Measurements from ENCODE around the gene POLR1G. TPM values are rescaled to one million over a fixed set of nuclear protein-coding genes. Genes with fewer than 3 reads are reported as not detected.
A peak's percentile ranks its signal among the peaks of the same experiment; 100 is the strongest.

POLR1G gene
- total RNA-seq, 1 experiment from 2014 or later: 43.4 TPM

DNA sequence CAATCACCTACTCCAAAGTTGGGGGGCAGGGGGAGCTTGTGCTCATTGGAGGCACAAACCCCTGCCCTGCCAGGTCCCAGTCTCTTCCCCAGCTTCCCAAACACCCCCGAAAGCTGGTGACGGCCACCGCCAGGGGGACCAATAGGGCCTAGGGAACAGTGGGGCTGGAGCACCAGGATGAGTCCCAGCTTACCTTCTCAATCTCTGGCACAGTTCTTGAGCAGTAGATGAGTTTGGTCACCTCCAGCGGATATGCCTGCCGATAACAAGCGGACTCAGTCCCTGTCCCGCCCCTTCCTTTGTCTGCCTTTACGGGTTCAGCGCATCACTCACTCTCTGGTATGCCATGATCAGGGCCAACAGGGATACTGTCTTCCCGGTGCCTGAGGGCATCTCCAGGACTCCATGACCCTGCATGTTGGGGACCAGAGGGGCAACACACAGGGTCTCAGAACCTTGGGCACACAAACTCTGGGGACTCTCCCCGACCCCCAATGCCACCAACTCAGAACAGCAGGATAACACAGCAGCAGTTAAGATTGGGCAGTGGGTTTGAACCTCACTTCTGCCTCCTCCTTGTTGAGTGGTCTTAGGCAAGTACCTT is 37.6 kb upstream of the POLR1G start:
- H3T11ph ChIP-seq (ENCODE audit: low read length): no peak overlapping the region
- H3K23ac ChIP-seq (ENCODE audit: insufficient read length, low read depth, low read length): no peak overlapping the region
- Mint-ChIP-seq H3K4me1 (peaks cover 7 to 16% of the 10 kb centered on the region in 2 experiments), H3K27me3 (ENCODE audit: low read depth) (no peaks in the 10 kb centered on the region), H3K4me3 (peak overlapping the region; percentile 60 to 79), H3K9me3 (no peaks in the 10 kb centered on the region), H3K36me3 (ENCODE audit: insufficient read depth in 1 of 3, low read depth in 3 of 3) (peaks cover 16 to 29% (median 28%) of the 10 kb centered on the region in 3 experiments; a peak in 6 of 7 replicates), H3K27ac (peak overlapping the region in 2 of 3 experiments; percentile 75 to 81; a peak in 4 of 7 replicates)
- no peak overlapping the region; the same call in 1 of the 2 replicates for H3K14ac ChIP-seq (ENCODE audit: insufficient read depth, low read length)
- no peak overlapping the region for H2BK12ac ChIP-seq (ENCODE audit: insufficient read length, low read depth, low read length)
- H4K8ac ChIP-seq (replicated peaks; ENCODE audit: insufficient read length, low read depth, low read length): no peak overlapping the region
- H3K56ac ChIP-seq (ENCODE audit: insufficient read length, low read depth, low read length): no peak overlapping the region
- H4K5ac ChIP-seq (ENCODE audit: insufficient read length, low read depth, low read length): no peak overlapping the region
- peak; percentile 57 for DNase-seq
- H4K91ac ChIP-seq (ENCODE audit: insufficient read length, low read depth, low read length): no peak overlapping the region
- no peak overlapping the region for H2BK120ac ChIP-seq (ENCODE audit: low read depth, low read length, poor library complexity, severe bottlenecking)
- peak overlapping the region; percentile 6 for H3K4me2 ChIP-seq (ENCODE audit: insufficient read depth, insufficient read length, low read length)
- no peak overlapping the region for H3K27ac ChIP-seq (ENCODE audit: insufficient read length, low read depth, low read length)
- no peaks in the 10 kb centered on the region; the same call in 1 of the 2 replicates for H3K79me2 ChIP-seq (ENCODE audit: insufficient read depth, low read length)
- no peak overlapping the region for H2BK20ac ChIP-seq (ENCODE audit: low read depth, low read length, poor library complexity, severe bottlenecking)
- H3K9ac ChIP-seq (ENCODE audit: extremely low read depth, insufficient read length, low read length): no peak overlapping the region
- H3K4me1 ChIP-seq (ENCODE audit: insufficient read depth, low read length): peaks cover 4% of the 10 kb centered on the region; the same call in 1 of the 2 replicates
- H2BK5ac ChIP-seq (ENCODE audit: insufficient read length, low read length): no peak overlapping the region
- no peak overlapping the region for H3K18ac ChIP-seq (ENCODE audit: insufficient read length, low read depth, low read length)
- no peaks in the 10 kb centered on the region for H4K20me1 ChIP-seq (ENCODE audit: control insufficient read depth, insufficient read depth, insufficient read length)
- WGBS (ENCODE audit: extremely low coverage, insufficient read length, low lambda C conversion rate): no CpG with 5 or more reads among the region's 11 CpGs
- H3K9me3 ChIP-seq (ENCODE audit: control insufficient read depth, low read depth, low read length): no peaks in the 10 kb centered on the region
- no peak overlapping the region for H2AK5ac ChIP-seq (ENCODE audit: insufficient read length, low read length)
- no peak overlapping the region for H2BK15ac ChIP-seq (ENCODE audit: low read depth, low read length)
- H3K27me3 ChIP-seq (ENCODE audit: insufficient read depth, low read length): no peaks in the 10 kb centered on the region
- TF ChIP-seq, protein P1, sequence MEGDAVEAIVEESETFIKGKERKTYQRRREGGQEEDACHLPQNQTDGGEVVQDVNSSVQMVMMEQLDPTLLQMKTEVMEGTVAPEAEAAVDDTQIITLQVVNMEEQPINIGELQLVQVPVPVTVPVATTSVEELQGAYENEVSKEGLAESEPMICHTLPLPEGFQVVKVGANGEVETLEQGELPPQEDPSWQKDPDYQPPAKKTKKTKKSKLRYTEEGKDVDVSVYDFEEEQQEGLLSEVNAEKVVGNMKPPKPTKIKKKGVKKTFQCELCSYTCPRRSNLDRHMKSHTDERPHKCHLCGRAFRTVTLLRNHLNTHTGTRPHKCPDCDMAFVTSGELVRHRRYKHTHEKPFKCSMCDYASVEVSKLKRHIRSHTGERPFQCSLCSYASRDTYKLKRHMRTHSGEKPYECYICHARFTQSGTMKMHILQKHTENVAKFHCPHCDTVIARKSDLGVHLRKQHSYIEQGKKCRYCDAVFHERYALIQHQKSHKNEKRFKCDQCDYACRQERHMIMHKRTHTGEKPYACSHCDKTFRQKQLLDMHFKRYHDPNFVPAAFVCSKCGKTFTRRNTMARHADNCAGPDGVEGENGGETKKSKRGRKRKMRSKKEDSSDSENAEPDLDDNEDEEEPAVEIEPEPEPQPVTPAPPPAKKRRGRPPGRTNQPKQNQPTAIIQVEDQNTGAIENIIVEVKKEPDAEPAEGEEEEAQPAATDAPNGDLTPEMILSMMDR (conservative IDR thresholded peaks at IDR 0.05): peak; percentile 34; the same call in 2 of the 3 replicates
- no peak overlapping the region for H3K4ac ChIP-seq (ENCODE audit: low read depth, low read length)
- H3K23me2 ChIP-seq (ENCODE audit: insufficient read length, low read depth, low read length, poor library complexity, severe bottlenecking): no peaks in the 10 kb centered on the region
- H3K79me1 ChIP-seq (ENCODE audit: insufficient read depth, low read depth, low read length, poor library complexity, severe bottlenecking): peaks cover 3% of the 10 kb centered on the region
- no peak overlapping the region for H2AFZ ChIP-seq (ENCODE audit: low read length)
